H1 (cell line): ENCODE data around the gene RBFA. TPM values are rescaled to one million over a fixed set of nuclear protein-coding genes. Genes with fewer than 3 reads are reported as not detected.

Experiments used
- CTCF ChIA-PET: fragments of 300-600 bp; sonication (Branson Sonifier 250); formaldehyde crosslinking; loops from one replicate; lab custom pipeline; 2021; ENCODE audit not compliant: partially characterized antibody; lab: Charles Lee
- POLR2A ChIA-PET: fragments of 300-600 bp; sonication (Branson Sonifier 250); formaldehyde crosslinking; loops from one replicate; lab custom pipeline; 2021; ENCODE audit warnings: inconsistent platforms; ENCODE audit not compliant: partially characterized antibody; lab: Charles Lee
- DNase-seq, 2 experiments: peaks; one replicate each; pipeline versions ENCODE4 v3.0.0 to v3.0.0-alpha.2; 2010 to 2022; ENCODE audit warnings: low spot score in 2 of 2, low read depth in 1 of 2, mixed read lengths in 1 of 2
- FAIRE-seq: peaks from 2 replicates; lab custom pipeline; 2011; peaks lifted over from hg19 to GRCh38; lab: Jason Lieb, UNC
- H2AFZ ChIP-seq: 2 replicates; pipeline ENCODE4 v1.8.1; 2012; ENCODE audit warnings: low read length, inconsistent platforms
- H2AK5ac ChIP-seq: 2 replicates; pipeline ENCODE4 v1.6.1; 2013; ENCODE audit warnings: low read depth, low read length
- H2BK120ac ChIP-seq: replicated peaks from 2 replicates; pipeline ENCODE3; 2013; ENCODE audit warnings: low read depth, low read length, inconsistent platforms
- H2BK12ac ChIP-seq: 2 replicates; pipeline ENCODE4 v1.6.1; 2013; ENCODE audit warnings: low read depth, low read length
- H2BK15ac ChIP-seq: 2 replicates; pipeline ENCODE4 v1.6.1; 2013; ENCODE audit warnings: low read length
- H2BK20ac ChIP-seq: 2 replicates; pipeline ENCODE4 v1.6.1; 2013; ENCODE audit warnings: low read length
- H2BK5ac ChIP-seq: 2 replicates; pipeline ENCODE4 v1.6.1; 2013; ENCODE audit warnings: low read depth, low read length
- H3K14ac ChIP-seq: 2 replicates; pipeline ENCODE4 v1.6.1; 2013; ENCODE audit warnings: inconsistent platforms; ENCODE audit not compliant: insufficient read length
- H3K18ac ChIP-seq: 2 replicates; pipeline ENCODE4 v1.6.1; 2013; ENCODE audit warnings: low read length; ENCODE audit errors: extremely low read depth
- H3K23ac ChIP-seq: 2 replicates; pipeline ENCODE4 v1.6.1; 2013; ENCODE audit warnings: inconsistent platforms; ENCODE audit not compliant: insufficient read length
- H3K23me2 ChIP-seq: 2 replicates; pipeline ENCODE4 v1.6.1; 2013; ENCODE audit warnings: low read depth, low read length
- H3K27ac ChIP-seq: 2 replicates; pipeline ENCODE4 v1.6.1; 2011; ENCODE audit warnings: low read depth, low read length, inconsistent platforms
- H3K27me3 ChIP-seq, 4 experiments: replicated peaks in 1 of 4; 1 replicate in 1 of 4; 2 replicates in 3 of 4; pipeline versions ENCODE4 v1.6.1 to v1.8.1; 2011 to 2013; ENCODE audit warnings: low read length in 3 of 4, mild to moderate bottlenecking in 3 of 4, inconsistent platforms in 2 of 4, mixed read lengths in 2 of 4, moderate library complexity in 1 of 4; ENCODE audit not compliant: control insufficient read depth in 3 of 4, insufficient read depth in 3 of 4; ENCODE audit errors: extremely low read depth in 1 of 4
- H3K36me3 ChIP-seq, 4 experiments: 2 replicates each; pipeline versions ENCODE4 v1.6.1 to v1.8.1; 2011 to 2013; ENCODE audit warnings: mild to moderate bottlenecking in 4 of 4, low read length in 3 of 4, moderate library complexity in 2 of 4, control low read depth in 1 of 4, inconsistent platforms in 1 of 4; ENCODE audit not compliant: insufficient read depth in 4 of 4, control insufficient read depth in 2 of 4
- H3K4ac ChIP-seq: replicated peaks from 2 replicates; pipeline ENCODE3; 2013; ENCODE audit warnings: low read length, low read depth, mixed read lengths, inconsistent platforms; ENCODE audit not compliant: insufficient read length
- H3K4me1 ChIP-seq, 4 experiments: replicated peaks in 1 of 4; 1 replicate in 1 of 4; 2 replicates in 3 of 4; pipeline versions ENCODE4 v1.6.1 to v1.8.1; 2011 to 2013; ENCODE audit warnings: low read length in 3 of 4, inconsistent platforms in 2 of 4, mixed read lengths in 1 of 4; ENCODE audit not compliant: insufficient read depth in 4 of 4, control insufficient read depth in 3 of 4
- H3K4me2 ChIP-seq, 2 experiments: 2 replicates each; pipeline versions ENCODE4 v1.6.1 to v1.8.1; 2011 to 2013; ENCODE audit warnings: low read depth in 2 of 2, low read length in 2 of 2, control low read depth in 1 of 2, inconsistent platforms in 1 of 2, mild to moderate bottlenecking in 1 of 2; ENCODE audit not compliant: insufficient read depth in 1 of 2
- H3K4me3 ChIP-seq, 4 experiments: fragments of 200-600, 300-600 bp in 1 of 4; sonication (generic), shearing (Covaris generic), sonication (Bioruptor Twin) in 1 of 4; 2 replicates each; pipeline versions ENCODE4 v1.5.1 to v1.8.1; 2011 to 2016; ENCODE audit warnings: low read length in 4 of 4, low read depth in 3 of 4, control low read depth in 2 of 4, inconsistent platforms in 2 of 4, mild to moderate bottlenecking in 2 of 4, mixed read lengths in 1 of 4, moderate library complexity in 1 of 4; ENCODE audit not compliant: insufficient read depth in 2 of 4; ENCODE audit errors: extremely low read depth in 1 of 4
- H3K56ac ChIP-seq: replicated peaks from 2 replicates; pipeline ENCODE3; 2013; ENCODE audit warnings: low read depth, mild to moderate bottlenecking, mixed read lengths, low read length, inconsistent platforms; ENCODE audit not compliant: insufficient read length
- H3K79me1 ChIP-seq: 2 replicates; pipeline ENCODE4 v1.6.1; 2013; ENCODE audit warnings: low read depth, low read length, control low read depth
- H3K79me2 ChIP-seq, 2 experiments: 2 replicates each; pipeline versions ENCODE4 v1.6.1 to v1.8.1; 2012 to 2013; ENCODE audit warnings: low read length in 2 of 2, mild to moderate bottlenecking in 2 of 2, inconsistent platforms in 1 of 2; ENCODE audit not compliant: insufficient read depth in 2 of 2, control insufficient read depth in 1 of 2
- H3K9ac ChIP-seq, 4 experiments: replicated peaks in 1 of 4; 1 replicate in 1 of 4; 2 replicates in 3 of 4; pipeline versions ENCODE4 v1.6.1 to v1.8.1; 2011 to 2013; ENCODE audit warnings: low read depth in 3 of 4, low read length in 3 of 4, control low read depth in 2 of 4, mild to moderate bottlenecking in 2 of 4, moderate library complexity in 2 of 4, inconsistent platforms in 1 of 4; ENCODE audit errors: extremely low read depth in 1 of 4
- H3K9me3 ChIP-seq, 2 experiments: 2 replicates each; pipeline versions ENCODE4 v1.6.1 to v1.8.1; 2012 to 2013; ENCODE audit warnings: mild to moderate bottlenecking in 2 of 2, moderate library complexity in 2 of 2, control low read depth in 1 of 2, inconsistent platforms in 1 of 2, low read depth in 1 of 2, low read length in 1 of 2, mixed read lengths in 1 of 2; ENCODE audit not compliant: insufficient read depth in 2 of 2
- H4K20me1 ChIP-seq, 2 experiments: replicated peaks in 1 of 2; 2 replicates each; pipeline versions ENCODE3 to v1.8.1; 2011 to 2013; ENCODE audit warnings: inconsistent platforms in 2 of 2, low read length in 2 of 2, mild to moderate bottlenecking in 1 of 2; ENCODE audit not compliant: insufficient read depth in 2 of 2, control insufficient read depth in 1 of 2
- H4K5ac ChIP-seq: 2 replicates; pipeline ENCODE4 v1.6.1; 2013; ENCODE audit warnings: low read length, low read depth, mixed read lengths, inconsistent platforms; ENCODE audit not compliant: insufficient read length
- H4K8ac ChIP-seq: 2 replicates; pipeline ENCODE4 v1.8.0; 2013; ENCODE audit warnings: mild to moderate bottlenecking, moderate library complexity, low read length, inconsistent platforms; ENCODE audit not compliant: insufficient read depth; ENCODE audit errors: extremely low read depth
- H4K91ac ChIP-seq: replicated peaks from 2 replicates; pipeline ENCODE3; 2013; ENCODE audit warnings: low read length, mixed read lengths, inconsistent platforms; ENCODE audit not compliant: insufficient read length
- CBX5 ChIP-seq: fragments of 300-800, 300-1000 bp; sonication (generic); IDR thresholded peaks from 2 replicates; pipeline ENCODE4 v1.7.1; 2016; ENCODE audit warnings: antibody characterized with exemption, low read length, low read depth
- GTF2F1 ChIP-seq: IDR thresholded peaks from 2 replicates; pipeline ENCODE4 v1.6.1; 2012; ENCODE audit warnings: low read depth, low read length, improper control_type of control experiment, borderline replicate concordance
- POU5F1 ChIP-seq: IDR thresholded peaks from 2 replicates; pipeline ENCODE4 v1.6.1; 2011; ENCODE audit warnings: low read depth, mild to moderate bottlenecking, low read length, moderate library complexity
- RAD21 ChIP-seq, 2 experiments: IDR thresholded peaks in 1 of 2; conservative IDR thresholded peaks in 1 of 2; 2 replicates each; pipeline ENCODE4 v1.6.1; 2011; ENCODE audit warnings: low read depth in 2 of 2, low read length in 2 of 2, improper control_type of control experiment in 1 of 2, inconsistent platforms in 1 of 2, mild to moderate bottlenecking in 1 of 2, moderate library complexity in 1 of 2
- WGBS, 2 experiments: shearing (Covaris generic) in 1 of 2; methylation state at CpG; one replicate each; pipeline versions ENCODE4 v1.1.6 to v1.1.7; 2013 to 2015; ENCODE audit warnings: low lambda C conversion rate in 2 of 2, mixed read lengths in 2 of 2, inconsistent platforms in 1 of 2, low coverage in 1 of 2, missing lambda C conversion rate in 1 of 2; ENCODE audit not compliant: insufficient replicate concordance in 2 of 2, insufficient coverage in 1 of 2, insufficient read length in 1 of 2; ENCODE audit errors: extremely low coverage in 1 of 2, missing lambda C conversion rate in 1 of 2; 5-methylcytosine and 5-hydroxymethylcytosine counted together
- polyA plus RNA-seq, 7 experiments: library from polyadenylated mRNA; depleted of rRNA in 3 of 7; stranded (reverse) in 5 of 7; unstranded in 2 of 7; fragments of >200 nt in 5 of 7; fragments of 200-250 nt in 2 of 7; gene quantifications; 1 replicate in 5 of 7; 2 replicates in 1 of 7; 4 replicates in 1 of 7; pipeline versions ENCODE4 v1.2.1 to v1.2.3, GENCODE V29; 2011 to 2013; ENCODE audit warnings: missing spikeins in 2 of 7, mixed read lengths in 2 of 7
- total RNA-seq: library from RNA; stranded (reverse); fragmentation: NEBNext Ultra II Directional; extraction: Animal tissue kit (Norgen Biotek cat#: 25700); gene quantifications from 2 replicates; pipeline ENCODE4 v1.2.1, GENCODE V29; 2021

Gene RBFA
- total and polyA plus RNA-seq, 2 of the 8 experiments (the other 6 are each of a cell fraction or from before 2014, with no cell fraction given): 19.2 to 29.5 TPM

GRCh38 chr18:80000877-80001276, 33.4 kb upstream of the RBFA start:
- WGBS, 2 experiments: 88% methylated on average over 3 of the region's 3 CpGs; no CpG with 5 or more reads in 1 of the 2 experiments
- no peaks in the 10 kb centered on the region for H3K36me3 ChIP-seq
- no peak overlapping the region for H3K56ac ChIP-seq
- H2BK20ac ChIP-seq: no peak overlapping the region
- H2BK12ac ChIP-seq: no peak overlapping the region
- H3K14ac ChIP-seq: no peak overlapping the region
- no peak overlapping the region for H2BK5ac ChIP-seq
- no peak overlapping the region for H3K9ac ChIP-seq
- 0 out of 2 replicates have a peak, but pooled peaks have one; percentile 51 for TF ChIP-seq CBX5
- no peak for TF ChIP-seq GTF2F1
- TF ChIP-seq RAD21 (IDR thresholded peaks at IDR 0.05 in 1 of 2, conservative IDR thresholded peaks at IDR 0.05 in 1 of 2; ENCODE audit: low read depth in 2 of 2, low read length in 2 of 2): no peak
- no peak for TF ChIP-seq POU5F1
- no peaks in the 10 kb centered on the region for H3K23me2 ChIP-seq
- H2AFZ ChIP-seq: no peak overlapping the region
- no peak overlapping the region for H2AK5ac ChIP-seq
- H4K20me1 ChIP-seq: peaks cover 0 to 2% of the 10 kb centered on the region in 2 experiments
- H3K79me1 ChIP-seq: no peaks in the 10 kb centered on the region
- no peak for DNase-seq
- FAIRE-seq: no peak
- no peak overlapping the region for H3K4me2 ChIP-seq
- H3K4me3 ChIP-seq: no peak overlapping the region
- H3K79me2 ChIP-seq: no peaks in the 10 kb centered on the region
- H4K91ac ChIP-seq: no peak overlapping the region
- no peak overlapping the region for H2BK120ac ChIP-seq
- H3K23ac ChIP-seq: no peak overlapping the region
- H3K27ac ChIP-seq: no peak overlapping the region
- H3K4me1 ChIP-seq: no peaks in the 10 kb centered on the region
- ChIA-PET CTCF (no interaction called here), POLR2A (no interaction called here)
- no peak overlapping the region for H4K5ac ChIP-seq
- no peak overlapping the region for H3K18ac ChIP-seq
- no peak overlapping the region; the same call in 1 of the 2 replicates for H4K8ac ChIP-seq
- H3K9me3 ChIP-seq: peaks cover 15 to 17% of the 10 kb centered on the region in 2 experiments
- no peak overlapping the region for H2BK15ac ChIP-seq
- H3K27me3 ChIP-seq: no peaks in the 10 kb centered on the region
- H3K4ac ChIP-seq: no peak overlapping the region
